HEK293T (cell line): ENCODE data around the gene C9orf85.

Source experiments
- BHLHE40 ChIP-seq: fragments of 450-650 bp; IDR thresholded peaks from 2 replicates; pipeline ENCODE4 v1.6.1; 2016; ENCODE audit warnings: mild to moderate bottlenecking, moderate library complexity, borderline replicate concordance
- CTBP1 ChIP-seq: fragments of 450-650 bp; IDR thresholded peaks from 2 replicates; pipeline ENCODE4 v1.6.1; 2016; ENCODE audit warnings: borderline replicate concordance
- FOXK2 ChIP-seq: fragments of 450-650 bp; IDR thresholded peaks from 2 replicates; pipeline ENCODE4 v1.6.1; 2016; ENCODE audit warnings: mild to moderate bottlenecking
- LEF1 ChIP-seq: fragments of 450-650 bp; IDR thresholded peaks from 2 replicates; pipeline ENCODE4 v1.6.1; 2017; ENCODE audit warnings: mild to moderate bottlenecking, borderline replicate concordance
- SUZ12 ChIP-seq: fragments of 450-650 bp; IDR thresholded peaks from 2 replicates; pipeline ENCODE4 v1.6.1; 2016; ENCODE audit warnings: mild to moderate bottlenecking
- TARDBP ChIP-seq: fragments of 450-650 bp; IDR thresholded peaks from 2 replicates; pipeline ENCODE4 v1.6.1; 2016

GRCh38 chr9:71984831-71985281, 73.4 kb downstream of the C9orf85 start:
- TF ChIP-seq FOXK2 (no peak), CTBP1 (no peak), LEF1 (no peak), TARDBP (no peak), BHLHE40 (no peak), SUZ12 (no peak)
